ENCODE results near the gene SYT14. TPM values are rescaled to one million over a fixed set of nuclear protein-coding genes. Genes with fewer than 3 reads are reported as not detected.

SYT14 gene
- total RNA-seq, 1 experiment from 2014 or later = 1.4 TPM

DNA sequence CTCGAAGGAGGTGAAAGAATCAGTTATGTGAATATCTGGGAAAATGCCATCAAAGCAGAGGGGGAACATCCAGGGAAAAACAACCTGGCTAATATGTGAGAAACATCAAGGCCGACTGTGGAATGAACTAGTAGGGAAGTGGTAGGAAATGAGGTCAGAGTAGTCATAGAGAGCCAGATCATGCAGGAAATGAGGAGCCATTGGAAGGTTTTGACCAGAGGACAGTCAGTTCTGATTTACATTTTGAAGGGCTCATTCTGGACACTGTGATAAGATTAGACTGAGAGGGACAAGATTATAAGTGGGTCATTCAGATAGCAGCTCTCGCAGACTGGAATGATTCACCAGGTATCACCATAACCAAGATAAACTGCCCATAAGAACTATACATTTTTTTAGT is 63.7 kb downstream of the SYT14 start:
- no peak overlapping the region for H3K4me3 ChIP-seq
- no peak for DNase-seq
- no peaks in the 10 kb centered on the region for H3K9me3 ChIP-seq (ENCODE audit: insufficient read depth, low read depth)
- H3K27me3 ChIP-seq (ENCODE audit: insufficient read depth, low read depth) = no peaks in the 10 kb centered on the region
- H3F3A ChIP-seq (ENCODE audit: insufficient read depth, low read depth) = no peaks in the 10 kb centered on the region
- H3K36me3 ChIP-seq (ENCODE audit: low read depth) = no peaks in the 10 kb centered on the region
- POLR2A ChIA-PET (ENCODE audit: unreplicated experiment) = no interaction called here
- H3K9me2 ChIP-seq (ENCODE audit: insufficient read depth) = no peaks in the 10 kb centered on the region
- no TSS peak for BruUV-seq (replicated peaks)
- intact Hi-C loops (cut with micrococcal nuclease; ENCODE audit: unreplicated experiment) = no loop called here
- H2AFZ ChIP-seq = no peak overlapping the region
- TF ChIP-seq, protein P1, sequence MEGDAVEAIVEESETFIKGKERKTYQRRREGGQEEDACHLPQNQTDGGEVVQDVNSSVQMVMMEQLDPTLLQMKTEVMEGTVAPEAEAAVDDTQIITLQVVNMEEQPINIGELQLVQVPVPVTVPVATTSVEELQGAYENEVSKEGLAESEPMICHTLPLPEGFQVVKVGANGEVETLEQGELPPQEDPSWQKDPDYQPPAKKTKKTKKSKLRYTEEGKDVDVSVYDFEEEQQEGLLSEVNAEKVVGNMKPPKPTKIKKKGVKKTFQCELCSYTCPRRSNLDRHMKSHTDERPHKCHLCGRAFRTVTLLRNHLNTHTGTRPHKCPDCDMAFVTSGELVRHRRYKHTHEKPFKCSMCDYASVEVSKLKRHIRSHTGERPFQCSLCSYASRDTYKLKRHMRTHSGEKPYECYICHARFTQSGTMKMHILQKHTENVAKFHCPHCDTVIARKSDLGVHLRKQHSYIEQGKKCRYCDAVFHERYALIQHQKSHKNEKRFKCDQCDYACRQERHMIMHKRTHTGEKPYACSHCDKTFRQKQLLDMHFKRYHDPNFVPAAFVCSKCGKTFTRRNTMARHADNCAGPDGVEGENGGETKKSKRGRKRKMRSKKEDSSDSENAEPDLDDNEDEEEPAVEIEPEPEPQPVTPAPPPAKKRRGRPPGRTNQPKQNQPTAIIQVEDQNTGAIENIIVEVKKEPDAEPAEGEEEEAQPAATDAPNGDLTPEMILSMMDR (conservative IDR thresholded peaks at IDR 0.05) = no peak
- TF ChIP-seq EZH2 (IDR thresholded peaks at IDR 0.05; ENCODE audit: low read depth) = no peak
- no peaks in the 10 kb centered on the region for H4K20me1 ChIP-seq (ENCODE audit: insufficient read depth)
- H3K4me2 ChIP-seq = no peak overlapping the region
- H3K27ac ChIP-seq = no peak overlapping the region
- no peaks in the 10 kb centered on the region for H3K79me2 ChIP-seq (ENCODE audit: low read depth)
- no peaks in the 10 kb centered on the region for H3K4me1 ChIP-seq (replicated peaks; ENCODE audit: insufficient read depth)
- CTCF ChIA-PET = no interaction called here

DNA sequence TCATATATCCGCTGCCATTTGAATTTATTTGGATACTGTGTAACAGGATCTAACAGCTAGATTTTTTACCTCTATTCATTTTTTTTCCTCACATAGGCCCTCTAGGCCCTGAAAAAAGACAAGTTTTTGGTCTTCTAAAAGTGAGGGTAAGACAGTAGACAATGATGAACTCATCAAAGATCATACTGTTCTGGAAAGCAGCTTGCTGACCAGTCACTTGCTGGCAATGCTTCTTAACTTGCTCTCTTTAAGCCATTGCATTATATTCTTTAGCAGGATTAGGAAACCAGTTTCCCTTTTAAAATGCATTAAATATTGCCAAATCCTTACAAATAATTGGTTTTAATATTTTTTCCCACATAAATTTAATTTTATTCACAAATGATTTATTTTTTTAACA is 65.5 kb downstream of the SYT14 start:
- no peak for DNase-seq
- BruUV-seq (replicated peaks) = no TSS peak
- intact Hi-C loops (cut with micrococcal nuclease; ENCODE audit: unreplicated experiment) = no loop called here
- no peak overlapping the region for H3K4me3 ChIP-seq
- no peaks in the 10 kb centered on the region for H4K20me1 ChIP-seq (ENCODE audit: insufficient read depth)
- CTCF ChIA-PET = no interaction called here
- H3K27ac ChIP-seq = no peak overlapping the region
- no peaks in the 10 kb centered on the region for H3K9me3 ChIP-seq (ENCODE audit: insufficient read depth, low read depth)
- POLR2A ChIA-PET (ENCODE audit: unreplicated experiment) = interaction anchor here (0.5 kb wide), 1 partner anchor 42 kb away, joined by 6 read pairs; no protein-coding TSS in a partner anchor
- no peaks in the 10 kb centered on the region for H3K27me3 ChIP-seq (ENCODE audit: insufficient read depth, low read depth)
- no peaks in the 10 kb centered on the region for H3K36me3 ChIP-seq (ENCODE audit: low read depth)
- no peaks in the 10 kb centered on the region for H3F3A ChIP-seq (ENCODE audit: insufficient read depth, low read depth)
- TF ChIP-seq, protein P1 (conservative IDR thresholded peaks at IDR 0.05) = no peak
- no peak for TF ChIP-seq EZH2 (IDR thresholded peaks at IDR 0.05; ENCODE audit: low read depth)
- H3K4me2 ChIP-seq = no peak overlapping the region
- no peaks in the 10 kb centered on the region for H3K9me2 ChIP-seq (ENCODE audit: insufficient read depth)
- H3K79me2 ChIP-seq (ENCODE audit: low read depth) = no peaks in the 10 kb centered on the region
- no peaks in the 10 kb centered on the region for H3K4me1 ChIP-seq (replicated peaks; ENCODE audit: insufficient read depth)
- no peak overlapping the region for H2AFZ ChIP-seq

DNA sequence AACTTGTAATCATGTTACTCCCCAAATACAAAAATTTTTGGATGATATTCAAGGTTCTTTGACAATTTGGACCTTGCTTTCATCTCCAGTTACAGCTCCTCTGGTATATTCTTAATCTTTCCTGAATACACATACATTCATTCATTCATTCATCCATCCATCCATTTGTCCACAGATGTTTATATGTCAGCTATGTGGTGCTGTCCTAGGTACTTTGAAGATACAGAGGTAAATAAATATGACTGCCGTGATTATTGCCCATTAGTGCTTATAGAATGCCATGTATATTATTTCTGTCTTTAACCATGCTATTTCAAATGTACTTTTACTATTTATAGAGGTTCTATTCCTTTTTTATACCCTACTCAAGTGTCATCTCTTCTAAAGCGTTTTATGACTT is 72.1 kb downstream of the SYT14 start:
- Histone ChIP-seq H3F3A (ENCODE audit: insufficient read depth, low read depth) (no peaks in the 10 kb centered on the region), H3K9me2 (ENCODE audit: insufficient read depth) (no peaks in the 10 kb centered on the region), H3K4me2 (no peak overlapping the region), H3K4me3 (no peak overlapping the region), H3K36me3 (ENCODE audit: low read depth) (no peaks in the 10 kb centered on the region), H3K79me2 (ENCODE audit: low read depth) (no peaks in the 10 kb centered on the region), H2AFZ (no peak overlapping the region), H3K4me1 (replicated peaks; ENCODE audit: insufficient read depth) (no peaks in the 10 kb centered on the region), H3K9me3 (ENCODE audit: insufficient read depth, low read depth) (no peaks in the 10 kb centered on the region), H4K20me1 (ENCODE audit: insufficient read depth) (no peaks in the 10 kb centered on the region), H3K27ac (no peak overlapping the region), H3K27me3 (ENCODE audit: insufficient read depth, low read depth) (no peaks in the 10 kb centered on the region)
- no peak for DNase-seq
- TF ChIP-seq, protein P1 (conservative IDR thresholded peaks at IDR 0.05) = no peak
- TF ChIP-seq EZH2 (IDR thresholded peaks at IDR 0.05; ENCODE audit: low read depth) = no peak
- POLR2A ChIA-PET (ENCODE audit: unreplicated experiment) = no interaction called here
- intact Hi-C loops (cut with micrococcal nuclease; ENCODE audit: unreplicated experiment) = no loop called here
- BruUV-seq (replicated peaks) = no TSS peak
- CTCF ChIA-PET = no interaction called here
